ENCODE results near the gene SLC38A11. TPM values are rescaled to one million over a fixed set of nuclear protein-coding genes. Genes with fewer than 3 reads are reported as not detected.

Gene SLC38A11
- total RNA-seq, 2 donors from 2014 or later, result not detected

DNA sequence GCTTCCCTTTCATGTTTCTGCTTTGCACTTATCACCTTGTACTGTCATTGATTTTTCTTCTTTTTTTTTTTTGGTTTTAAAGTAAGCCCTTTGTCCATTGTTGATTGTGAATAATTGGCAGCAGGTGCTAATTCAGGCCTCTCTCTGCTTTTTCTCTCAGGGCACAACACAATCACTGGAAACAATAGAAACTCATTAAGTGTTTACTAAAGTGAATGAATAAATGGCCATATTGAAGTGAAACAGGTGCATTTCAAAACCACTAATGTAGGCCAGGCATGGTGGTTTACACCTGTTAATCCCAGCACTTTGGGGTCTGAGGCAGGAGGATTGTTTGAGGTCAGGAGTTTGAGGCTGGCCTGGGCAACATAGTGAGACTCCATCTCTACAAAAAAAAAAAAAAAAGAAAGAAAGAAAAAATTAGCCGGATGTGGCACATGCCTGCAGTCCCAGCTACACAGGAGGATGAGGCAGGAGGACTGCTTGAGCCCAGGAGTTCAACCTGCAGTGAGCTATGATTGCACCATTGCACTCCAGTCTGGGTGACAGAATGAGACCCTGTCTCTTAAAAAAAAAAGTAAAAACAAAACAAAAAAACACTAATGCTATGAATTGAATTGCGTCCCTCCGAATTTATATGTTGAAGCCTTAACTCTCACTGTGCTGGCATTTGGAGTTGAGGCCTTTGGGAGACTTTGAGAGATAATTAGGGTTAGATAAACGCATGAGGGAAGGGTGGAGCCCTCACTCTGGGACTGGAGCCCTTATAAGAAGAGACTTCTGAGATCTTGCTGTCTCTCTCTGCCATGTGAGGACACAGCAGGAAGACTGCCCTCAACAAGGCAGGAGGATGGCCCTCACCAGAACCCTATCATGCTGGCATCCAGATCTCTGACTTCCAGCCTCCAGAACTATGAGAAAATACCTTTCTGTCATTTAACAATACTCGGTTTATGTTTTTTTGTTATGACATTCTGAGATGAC is 19.9 kb downstream of the SLC38A11 start:
- Mint-ChIP-seq H3K27ac (no peak overlapping the region), H3K36me3 (peaks cover 0 to 5% of the 10 kb centered on the region in 2 donors), H3K9me3 (peaks cover 0 to 6% of the 10 kb centered on the region in 2 donors)
- no peak for DNase-seq (ENCODE audit: low spot score in 2 of 2)
- ATAC-seq, result no peak

DNA sequence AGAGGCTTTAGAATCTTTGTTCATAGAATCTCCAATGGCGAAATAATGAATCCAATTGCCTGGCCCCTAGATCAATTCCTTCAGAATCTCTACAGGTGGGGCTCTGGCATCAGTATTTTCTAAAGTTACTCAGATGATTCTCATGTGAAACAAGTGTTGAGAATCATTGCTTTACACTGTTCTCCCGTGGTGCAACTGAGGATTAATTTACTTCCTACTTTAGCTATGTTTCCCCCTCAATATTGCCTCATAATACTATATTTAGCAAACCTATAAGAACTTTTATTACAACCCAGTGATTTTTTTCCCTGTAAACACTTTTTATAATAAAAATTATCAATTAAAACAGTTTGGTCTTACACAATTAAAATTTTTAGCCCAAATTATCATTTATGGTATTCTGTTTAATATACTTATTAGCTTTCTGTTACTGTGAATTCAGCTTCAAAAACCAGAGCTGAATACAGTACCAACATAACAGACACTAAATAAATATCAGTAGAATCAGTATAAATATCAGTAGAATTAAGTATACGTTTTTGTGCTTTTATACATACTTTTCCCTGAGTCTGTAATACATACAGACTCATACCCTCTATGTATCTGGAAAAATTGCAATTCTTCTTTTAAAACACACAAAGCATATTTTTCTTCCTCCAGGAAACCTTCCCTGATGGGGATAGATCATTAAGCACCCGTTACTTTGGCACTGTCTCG is 20.8 kb downstream of the SLC38A11 start:
- H3K27ac Mint-ChIP-seq, result no peak overlapping the region
- H3K9me3 Mint-ChIP-seq, result peaks cover 0 to 6% of the 10 kb centered on the region in 2 donors
- peaks cover 0 to 9% of the 10 kb centered on the region in 2 donors for H3K36me3 Mint-ChIP-seq
- no peak for ATAC-seq
- DNase-seq (ENCODE audit: low spot score in 2 of 2), result no peak

DNA sequence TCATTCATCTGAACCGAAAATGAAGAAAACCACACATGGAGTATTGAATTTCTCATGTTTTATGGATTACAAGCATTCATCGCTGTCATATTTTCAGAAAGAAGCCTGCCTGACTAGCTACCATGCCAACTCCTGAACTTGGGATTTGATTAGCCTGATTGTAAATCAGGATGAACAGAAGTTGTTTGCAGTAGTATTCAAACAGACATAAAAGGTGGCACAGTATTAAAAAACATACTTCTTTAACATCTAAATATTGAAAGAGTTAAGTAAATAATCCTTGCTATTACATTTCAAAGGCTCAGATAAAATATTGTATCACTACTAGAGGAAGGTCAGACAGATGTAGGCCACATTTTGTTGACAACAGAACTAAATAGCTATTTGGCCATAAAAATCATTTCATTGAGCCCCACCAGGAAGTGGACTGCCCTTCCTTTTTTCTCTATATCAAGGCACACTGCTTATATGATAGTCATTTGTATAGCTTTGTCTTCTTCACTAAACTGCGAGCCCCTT is 21.6 kb downstream of the SLC38A11 start:
- peaks cover 2 to 12% of the 10 kb centered on the region in 2 donors for H3K9me3 Mint-ChIP-seq
- H3K36me3 Mint-ChIP-seq, result peaks cover 0 to 18% of the 10 kb centered on the region in 2 donors
- no peak overlapping the region for H3K27ac Mint-ChIP-seq
- no peak for ATAC-seq
- DNase-seq (ENCODE audit: low spot score in 2 of 2), result no peak

DNA sequence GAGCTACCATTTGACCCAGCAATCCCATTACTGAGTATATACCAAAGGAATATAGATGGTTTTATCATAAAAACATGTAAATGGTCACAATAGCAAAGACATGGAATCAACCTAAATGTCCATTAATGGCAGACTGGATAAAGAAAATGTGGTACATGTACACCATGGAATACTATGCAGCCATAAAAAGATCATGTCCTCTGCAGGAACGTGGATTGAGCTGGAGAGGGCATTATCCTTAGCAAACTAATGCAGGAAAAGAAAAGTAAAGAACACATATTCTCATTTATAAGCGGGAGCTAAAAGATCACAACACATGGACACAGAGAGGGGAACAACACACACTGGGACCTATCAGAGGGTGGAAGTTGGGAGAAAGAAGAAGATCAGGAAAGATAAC is 22.9 kb downstream of the SLC38A11 start:
- H3K36me3 Mint-ChIP-seq, result peaks cover 0 to 18% of the 10 kb centered on the region in 2 donors
- ATAC-seq (no peak), DNase-seq (ENCODE audit: low spot score in 2 of 2) (no peak)
- H3K9me3 Mint-ChIP-seq, result peaks cover 4 to 14% of the 10 kb centered on the region in 2 donors
- H3K27ac Mint-ChIP-seq, result no peak overlapping the region

DNA sequence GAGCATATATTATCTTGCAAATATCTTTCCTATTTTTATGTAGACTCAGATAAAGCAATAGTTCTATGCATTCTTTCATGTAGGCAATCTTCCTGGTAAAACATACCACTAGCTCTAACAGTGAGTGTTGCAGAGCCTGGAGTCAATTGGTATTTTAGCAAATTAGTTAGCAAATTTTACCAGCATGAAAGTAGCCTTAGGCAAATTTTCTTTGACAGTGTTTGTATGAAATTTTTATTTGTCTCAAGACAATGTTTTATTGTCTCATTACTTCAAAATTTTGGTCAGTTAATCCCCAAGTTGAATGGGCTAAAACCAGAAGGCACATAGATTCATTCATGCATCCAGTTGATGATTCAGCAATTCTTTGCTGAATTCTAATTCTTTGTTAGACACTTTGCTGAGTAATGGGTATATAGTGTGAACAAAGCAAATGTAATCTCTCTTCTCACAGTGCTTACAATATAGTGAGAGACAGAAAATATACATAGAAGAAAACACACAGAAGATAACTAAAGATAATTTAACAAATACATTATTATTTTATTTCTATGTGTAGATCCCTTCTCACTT is 27.1 kb downstream of the SLC38A11 start:
- no peak overlapping the region for H3K27ac Mint-ChIP-seq
- peaks cover 0 to 18% of the 10 kb centered on the region in 2 donors for H3K36me3 Mint-ChIP-seq
- peaks cover 4 to 14% of the 10 kb centered on the region in 2 donors for H3K9me3 Mint-ChIP-seq
- no peak for DNase-seq (ENCODE audit: low spot score in 2 of 2)
- ATAC-seq, result no peak

DNA sequence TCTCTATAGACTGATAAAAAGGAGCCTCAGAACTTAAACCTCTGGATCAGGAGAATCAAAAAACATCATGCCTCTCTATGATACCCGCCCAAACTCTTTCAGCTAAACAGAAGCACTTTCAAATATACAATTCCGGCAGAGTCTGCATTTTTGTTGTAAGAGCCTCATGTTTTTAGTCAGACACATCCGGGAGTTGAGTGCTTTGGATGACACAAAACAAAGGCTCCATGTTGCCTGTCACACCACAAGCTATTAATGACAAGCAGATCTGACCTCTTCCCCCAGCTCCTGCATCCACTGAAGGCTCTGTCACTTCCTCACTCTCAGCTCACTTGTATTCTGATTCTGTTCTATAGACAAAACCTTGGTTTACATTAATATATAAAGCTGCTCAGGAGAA is 33.2 kb downstream of the SLC38A11 start:
- no peak for ATAC-seq

DNA sequence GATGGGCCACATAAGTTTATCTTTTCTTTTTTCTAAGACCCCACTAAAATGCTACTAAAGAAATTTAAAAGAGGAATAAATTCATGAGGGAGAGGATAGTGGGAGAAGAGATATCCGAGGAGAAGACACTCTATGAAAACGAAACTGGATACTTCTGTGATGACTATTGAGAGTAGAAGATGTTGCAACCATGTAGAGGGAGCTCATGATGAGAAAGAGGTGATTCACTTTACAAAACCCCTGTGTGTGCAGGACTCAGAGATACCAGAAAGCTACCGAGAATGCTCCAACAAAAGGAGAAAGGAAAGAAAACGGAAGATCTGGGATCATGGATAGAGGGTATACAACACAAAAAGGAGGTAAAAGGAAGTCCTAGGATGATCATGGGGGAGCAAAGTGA is 34.9 kb downstream of the SLC38A11 start:
- no peak for ATAC-seq
- H3K27ac Mint-ChIP-seq, result no peak overlapping the region

More for the DNA sequence above, 33.2 kb downstream of the SLC38A11 start:
- H3K27ac Mint-ChIP-seq, result no peak overlapping the region
- H3K36me3 Mint-ChIP-seq, result no peaks in the 10 kb centered on the region
- H3K9me3 Mint-ChIP-seq, result peaks cover 0 to 3% of the 10 kb centered on the region in 2 donors
- no peak for DNase-seq (ENCODE audit: low spot score in 2 of 2)

DNA sequence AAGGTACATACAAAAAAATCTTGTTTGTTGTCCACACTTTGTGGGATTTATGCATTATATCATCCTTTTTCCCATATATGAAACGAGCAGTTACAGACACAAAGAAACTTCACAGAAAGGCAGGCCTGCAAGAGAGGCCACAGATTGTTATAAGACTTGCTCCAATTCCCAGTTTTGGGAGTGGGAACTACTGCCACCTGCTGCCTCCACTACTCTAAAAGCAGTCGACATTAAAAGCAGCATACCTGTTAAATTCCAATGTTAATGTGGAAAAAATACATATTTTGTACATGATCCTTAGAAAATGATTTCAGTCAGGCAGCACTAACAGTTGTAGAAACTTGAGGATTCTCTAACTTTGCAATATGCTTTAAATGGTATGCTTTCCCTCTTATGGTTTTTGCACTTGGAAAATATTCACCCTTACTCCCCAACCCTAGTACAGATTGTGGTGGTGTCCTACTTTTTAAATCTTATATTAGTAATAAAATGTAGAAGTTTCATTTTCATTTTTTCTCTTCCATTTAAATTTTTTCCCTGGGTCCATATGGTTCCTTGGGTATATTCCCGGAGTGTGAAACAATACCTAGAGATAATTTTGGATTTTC is 37.9 kb downstream of the SLC38A11 start:
- no peak for DNase-seq (ENCODE audit: low spot score in 2 of 2)
- H3K36me3 Mint-ChIP-seq, result no peaks in the 10 kb centered on the region
- ATAC-seq, result no peak
- peaks cover 0 to 3% of the 10 kb centered on the region in 2 donors for H3K9me3 Mint-ChIP-seq
- no peak overlapping the region for H3K27ac Mint-ChIP-seq

More for the DNA sequence above, 34.9 kb downstream of the SLC38A11 start:
- no peak for DNase-seq (ENCODE audit: low spot score in 2 of 2)
- Mint-ChIP-seq H3K36me3 (no peaks in the 10 kb centered on the region), H3K9me3 (peaks cover 0 to 3% of the 10 kb centered on the region in 2 donors)

DNA sequence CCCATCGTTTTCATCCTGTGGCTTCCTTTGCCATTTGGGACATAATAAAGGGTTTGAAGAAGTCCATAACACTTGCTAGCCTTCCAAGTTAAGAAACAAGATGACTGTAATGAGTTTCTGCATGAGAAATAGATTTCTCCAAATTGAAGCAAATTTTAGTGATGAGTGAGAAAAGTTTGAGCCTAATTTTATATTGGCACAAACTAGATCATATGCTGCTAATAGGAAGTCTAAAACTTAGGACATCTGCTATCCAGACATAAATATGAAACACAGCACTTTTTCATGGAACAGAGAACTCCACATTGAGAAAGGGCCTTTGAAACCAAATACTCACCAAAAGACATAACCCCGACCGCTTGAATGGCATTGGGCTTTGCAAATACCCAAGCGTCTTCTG is 39.8 kb downstream of the SLC38A11 start:
- DNase-seq (ENCODE audit: low spot score in 2 of 2) (no peak), ATAC-seq (no peak)
- Mint-ChIP-seq H3K9me3 (peaks cover 0 to 2% of the 10 kb centered on the region in 2 donors), H3K36me3 (no peaks in the 10 kb centered on the region), H3K27ac (no peak overlapping the region)

DNA sequence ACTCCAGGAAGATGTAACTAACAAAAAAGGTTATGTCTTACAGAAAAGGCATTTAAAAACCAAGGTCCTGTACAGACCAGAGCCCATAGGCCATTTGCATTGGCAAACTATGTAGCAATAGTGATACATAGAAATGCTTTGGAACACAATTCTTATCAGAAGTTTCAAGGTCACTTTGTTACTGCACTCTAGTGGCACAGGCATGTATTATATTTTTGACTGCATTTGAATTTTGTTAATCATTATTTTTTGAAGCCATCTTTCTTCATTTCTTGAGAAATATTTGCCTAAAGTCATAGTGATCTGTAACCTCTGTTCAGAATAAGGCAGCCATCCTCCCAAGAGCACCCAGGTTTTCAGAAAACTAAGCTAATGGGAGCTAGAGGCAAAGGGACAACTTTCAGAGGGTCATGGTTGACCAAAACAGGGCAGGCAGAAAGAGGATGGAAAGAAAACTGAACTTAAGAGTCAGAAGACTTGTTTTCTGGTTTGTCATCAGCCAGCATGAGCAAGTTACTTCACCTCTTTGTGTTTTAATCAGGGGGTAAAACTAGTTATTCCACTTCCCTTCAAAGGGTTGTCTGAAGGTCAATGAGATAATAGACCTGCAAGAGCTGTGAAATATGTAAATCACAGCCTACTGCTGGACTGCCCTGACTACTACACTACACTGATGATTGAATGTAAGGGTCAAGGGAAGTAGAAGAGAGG is 41.5 kb downstream of the SLC38A11 start:
- no peak overlapping the region for H3K27ac Mint-ChIP-seq
- H3K36me3 Mint-ChIP-seq, result no peaks in the 10 kb centered on the region
- DNase-seq (ENCODE audit: low spot score in 2 of 2) (no peak), ATAC-seq (no peak)
- H3K9me3 Mint-ChIP-seq, result no peaks in the 10 kb centered on the region

DNA sequence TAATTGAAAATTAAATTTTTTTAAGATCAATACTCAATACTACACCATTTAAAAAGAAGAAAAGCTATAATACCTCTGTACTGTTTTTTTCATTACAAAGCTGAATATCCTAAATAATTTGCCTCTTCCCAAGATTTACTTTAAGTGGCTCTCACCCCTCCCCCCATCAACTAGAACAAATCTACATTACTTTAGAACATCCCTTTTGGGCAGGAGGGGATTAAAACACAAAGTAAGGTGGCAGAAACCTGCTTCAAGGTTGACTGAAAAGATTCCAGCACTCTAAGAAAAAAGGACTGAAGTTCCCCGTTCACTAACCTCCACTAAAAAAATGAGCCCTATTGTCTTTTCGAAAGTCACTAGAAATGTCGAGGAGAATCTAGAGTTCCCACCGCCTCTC is 42.3 kb downstream of the SLC38A11 start:
- Mint-ChIP-seq H3K36me3 (no peaks in the 10 kb centered on the region), H3K9me3 (no peaks in the 10 kb centered on the region), H3K27ac (no peak overlapping the region)
- ATAC-seq, result no peak
- DNase-seq (ENCODE audit: low spot score in 2 of 2), result no peak

DNA sequence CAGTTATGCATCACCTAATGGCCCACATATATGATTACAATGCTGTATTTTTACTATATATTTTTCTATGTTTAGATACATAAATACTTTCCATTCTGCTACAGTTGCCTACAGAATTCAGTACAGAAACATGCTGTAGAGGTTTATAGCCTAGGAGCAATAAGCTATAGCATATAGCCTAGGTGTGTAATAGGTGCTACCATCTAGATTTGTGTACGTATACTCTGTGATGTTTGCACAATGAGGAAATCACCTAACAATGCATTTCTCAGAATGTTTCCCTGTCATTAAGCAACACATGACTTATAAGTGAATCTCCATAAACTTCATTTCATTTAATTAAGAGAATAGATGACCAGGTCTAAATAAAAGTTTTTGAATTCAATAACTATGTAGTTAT is 43.5 kb downstream of the SLC38A11 start:
- no peak for DNase-seq (ENCODE audit: low spot score in 2 of 2)
- ATAC-seq, result no peak
- Mint-ChIP-seq H3K27ac (no peak overlapping the region), H3K9me3 (no peaks in the 10 kb centered on the region), H3K36me3 (no peaks in the 10 kb centered on the region)

DNA sequence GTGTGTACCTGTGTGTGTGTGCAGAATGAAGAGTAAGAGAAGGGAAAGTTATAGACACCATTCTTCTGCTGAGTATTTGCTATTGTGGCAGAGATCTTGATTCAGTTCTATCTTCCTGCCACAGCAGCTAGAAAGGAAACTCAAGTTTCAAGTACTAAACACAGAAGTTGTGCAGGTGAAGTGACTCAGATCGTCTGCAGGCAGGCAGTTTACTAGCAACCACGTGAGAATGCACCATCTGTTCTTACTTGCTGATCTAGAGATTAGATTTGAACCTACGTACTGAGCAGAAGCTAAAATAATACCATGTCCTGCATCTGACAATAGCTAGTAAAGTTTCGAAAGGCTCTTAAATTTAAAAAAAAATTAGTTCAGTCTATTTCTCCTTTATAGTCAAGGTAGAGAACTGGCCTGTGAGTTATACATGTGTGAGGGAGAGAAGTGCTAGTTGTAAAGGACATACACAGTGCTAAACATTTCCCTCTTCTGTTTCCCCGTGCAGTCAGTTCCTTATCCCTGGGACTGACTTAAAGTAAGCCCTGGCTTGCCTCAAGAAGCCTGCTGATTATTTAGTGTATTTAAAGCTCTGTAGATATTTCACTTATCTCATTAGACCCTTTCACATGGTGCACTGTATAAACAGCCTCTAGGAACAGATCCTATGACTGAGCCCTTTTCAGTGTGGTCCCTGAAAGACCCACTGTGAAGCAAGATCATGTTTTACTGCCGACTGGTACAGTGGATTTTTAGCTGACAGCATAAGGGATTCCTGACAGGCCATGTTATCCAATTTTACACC is 45.0 kb downstream of the SLC38A11 start:
- Mint-ChIP-seq H3K9me3 (no peaks in the 10 kb centered on the region), H3K36me3 (no peaks in the 10 kb centered on the region), H3K27ac (no peak overlapping the region)
- DNase-seq (ENCODE audit: low spot score in 2 of 2), result peak in 1 of 2 donors; percentile 8
- peak; percentile 72 to 97 for ATAC-seq

DNA sequence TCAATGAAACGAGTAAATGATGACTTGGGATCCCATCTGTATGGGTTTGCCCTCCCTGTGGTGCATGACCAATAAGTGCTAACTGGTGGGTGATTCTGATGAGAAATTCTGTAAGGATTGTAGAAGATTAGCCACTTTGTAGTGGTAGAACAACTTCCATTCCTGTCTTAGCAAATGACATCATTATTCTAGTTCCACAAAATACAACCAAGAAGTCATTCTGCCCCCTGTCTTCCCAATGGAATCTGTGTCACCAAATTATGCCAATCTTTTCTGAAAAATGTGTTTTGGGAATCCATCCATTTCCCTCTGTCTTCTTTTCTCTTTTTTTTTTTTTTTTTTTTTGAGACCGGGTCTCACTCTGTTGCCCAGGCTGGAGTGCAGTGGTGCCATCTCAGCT is 48.4 kb downstream of the SLC38A11 start:
- ATAC-seq, result no peak
- Mint-ChIP-seq H3K9me3 (no peaks in the 10 kb centered on the region), H3K36me3 (no peaks in the 10 kb centered on the region), H3K27ac (no peak overlapping the region)
- DNase-seq (ENCODE audit: low spot score in 2 of 2), result no peak

DNA sequence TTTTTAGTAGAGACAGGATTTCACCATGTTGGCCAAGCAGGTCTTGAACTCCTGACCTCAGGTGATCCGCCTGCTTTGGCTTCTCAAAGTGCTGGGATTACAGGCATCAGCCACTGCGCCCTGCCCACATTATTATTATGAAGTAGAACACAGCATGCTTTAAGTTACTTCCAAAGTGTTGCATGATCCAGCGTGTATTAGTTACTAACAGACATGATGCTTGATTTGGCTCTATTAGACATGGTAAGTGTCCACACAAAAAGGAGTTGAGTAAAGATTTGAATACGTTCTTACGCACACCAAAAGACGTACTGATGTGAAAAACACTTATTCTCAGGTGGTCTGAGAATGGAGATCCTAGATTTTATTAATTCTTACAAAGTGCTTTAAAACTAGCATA is 50.0 kb downstream of the SLC38A11 start:
- no peaks in the 10 kb centered on the region for H3K36me3 Mint-ChIP-seq

More for the DNA sequence above, 50.0 kb downstream of the SLC38A11 start:
- peaks cover 0 to under 1% of the 10 kb centered on the region in 2 donors for H3K9me3 Mint-ChIP-seq
- no peak overlapping the region for H3K27ac Mint-ChIP-seq
- ATAC-seq (no peak), DNase-seq (ENCODE audit: low spot score in 2 of 2) (no peak)

All from activated naive CD4-positive, alpha-beta T cell treated with anti-CD3 and anti-CD28 coated beads, Interleukin-2, amount 50 U/mL, for 72 hours (primary cell).